Muscle of arm (tissue), 12 donors: Measurements from ENCODE around the gene KCTD8. TPM values are rescaled to one million over a fixed set of nuclear protein-coding genes. Genes with fewer than 3 reads are reported as not detected.
"Not testable (repeated sequence)": the region's sequence is repeated elsewhere in the genome, so short reads cannot be mapped to it uniquely, and the experiment has no call there.

ENCODE experiments used
- DNase-seq: peaks from one replicate; pipeline ENCODE4 v3.0.0-alpha.2; 2013
- polyA plus RNA-seq, 12 donors: library from polyadenylated mRNA; unstranded; fragments of 120-200 nt; gene quantifications; one replicate each; pipeline ENCODE4 v1.2.1, GENCODE V29; 2013; ENCODE audit not compliant: insufficient read length in 12 of 12

The KCTD8 gene
- polyA plus RNA-seq, 12 donors: 0.08 to 0.50 (median 0.11) TPM; not detected in 8

DNA sequence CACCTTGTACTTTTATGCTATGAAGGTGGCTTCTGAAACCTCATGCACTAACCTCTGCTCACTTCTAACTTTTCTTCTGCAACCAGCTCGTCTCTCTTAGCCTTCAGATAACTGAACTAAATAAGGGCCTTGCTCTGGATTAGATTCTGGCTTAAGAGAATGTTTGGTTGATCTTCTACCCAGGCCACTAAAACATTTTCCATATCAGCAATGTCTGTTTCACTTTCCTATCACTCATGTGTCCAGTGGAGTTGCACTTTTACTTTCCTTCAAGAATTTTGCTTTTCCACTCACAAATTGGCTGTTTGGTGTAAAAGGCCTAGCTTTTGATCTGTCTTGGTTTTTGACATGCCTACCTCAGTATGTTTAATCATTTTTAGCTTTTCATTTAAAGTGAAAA is 105.8 kb downstream of the KCTD8 start:
- DNase-seq: no peak

DNA sequence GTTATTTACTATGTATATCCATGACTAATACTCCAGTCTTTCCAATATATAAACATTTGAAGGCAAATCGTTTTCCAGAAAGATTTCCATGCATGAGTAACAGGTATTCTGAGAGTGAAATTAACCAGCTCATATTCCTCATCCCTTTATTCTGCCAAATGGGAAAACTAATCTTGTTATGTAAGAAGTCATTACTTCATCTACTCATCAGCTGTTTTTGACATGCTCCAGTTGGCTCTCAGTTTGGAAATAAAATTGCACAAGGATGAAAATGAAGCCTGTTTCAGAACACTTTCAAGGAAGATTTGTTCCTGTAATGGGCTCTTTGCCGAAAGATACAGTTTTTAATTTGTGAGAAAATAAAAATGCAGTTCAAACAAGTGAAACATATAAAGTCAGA is 121.9 kb downstream of the KCTD8 start:
- DNase-seq: peak; percentile 4

DNA sequence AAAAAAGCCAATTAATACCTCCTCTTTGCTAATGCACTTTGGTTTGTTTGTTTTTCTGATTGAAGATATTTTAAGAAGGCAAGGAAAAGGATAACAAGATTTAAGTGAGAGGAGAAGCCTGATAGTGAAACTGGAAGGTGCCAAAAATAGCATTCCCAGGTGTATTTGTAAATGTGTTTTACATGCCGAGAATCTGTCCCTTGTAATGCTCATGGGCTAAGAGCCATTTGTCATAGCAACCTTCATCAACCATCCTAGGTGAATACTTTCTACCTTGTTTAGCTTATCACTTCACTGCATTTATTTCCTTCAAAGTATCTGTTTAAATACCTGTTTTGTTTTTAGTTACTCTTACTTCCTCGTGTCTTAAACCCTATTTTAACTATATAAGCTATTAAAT is 127.8 kb downstream of the KCTD8 start:
- DNase-seq: no peak

DNA sequence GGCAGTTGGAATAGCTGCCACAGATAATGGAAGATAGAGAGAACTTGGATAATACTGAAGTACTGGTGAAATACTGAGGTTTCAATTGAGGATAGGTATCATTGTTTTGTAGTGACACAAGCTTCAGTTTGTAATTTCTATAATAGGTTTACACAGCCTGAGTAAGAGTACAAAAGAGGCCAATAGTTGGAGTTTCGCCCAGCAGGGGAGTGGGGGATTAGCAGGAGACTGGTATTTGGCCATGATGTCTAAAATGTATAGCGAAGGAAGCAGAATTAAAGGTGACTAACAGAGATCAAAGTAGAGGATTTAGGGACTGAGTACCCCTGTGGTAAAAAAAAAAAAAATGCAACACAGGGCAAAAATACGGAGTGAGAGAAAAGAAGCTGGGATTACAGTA is 129.5 kb downstream of the KCTD8 start:
- DNase-seq: no peak

DNA sequence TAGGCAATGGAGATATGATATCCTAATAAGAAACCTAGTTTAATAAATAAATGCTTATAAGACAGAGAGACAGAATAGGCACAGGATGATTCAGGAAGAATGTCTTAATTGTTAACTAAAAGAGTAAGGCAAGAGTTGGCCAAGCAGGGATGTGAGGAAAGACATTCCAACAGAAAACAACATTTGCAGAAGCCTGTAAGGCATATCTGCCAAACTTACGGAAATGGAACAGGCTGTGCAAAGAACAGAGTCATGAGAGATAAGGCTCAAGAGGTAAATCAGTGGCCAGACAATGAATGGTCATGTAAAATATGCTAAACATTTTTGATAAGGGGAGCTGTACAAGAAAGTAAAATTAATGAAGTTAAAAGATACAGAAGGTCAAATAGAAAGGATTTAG is 134.9 kb downstream of the KCTD8 start:
- no peak for DNase-seq

DNA sequence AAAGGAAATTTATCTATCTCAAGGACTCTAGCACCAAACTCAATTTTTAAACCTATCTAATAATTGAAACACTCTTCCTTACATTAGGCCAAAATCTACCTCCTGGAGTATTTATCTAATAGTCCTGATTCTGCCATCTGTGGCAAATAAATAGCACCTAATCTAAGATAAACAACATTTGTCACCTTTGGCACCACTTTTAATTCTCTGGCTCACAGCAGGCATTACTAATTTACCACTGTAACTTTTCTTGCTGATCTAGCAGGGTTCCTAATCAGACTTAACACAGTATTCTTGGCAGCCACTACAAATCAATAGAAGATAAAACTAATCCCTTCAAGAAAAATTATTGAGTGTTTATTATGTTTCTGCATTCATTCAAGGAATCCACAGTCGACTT is 161.1 kb downstream of the KCTD8 start:
- DNase-seq: no peak

DNA sequence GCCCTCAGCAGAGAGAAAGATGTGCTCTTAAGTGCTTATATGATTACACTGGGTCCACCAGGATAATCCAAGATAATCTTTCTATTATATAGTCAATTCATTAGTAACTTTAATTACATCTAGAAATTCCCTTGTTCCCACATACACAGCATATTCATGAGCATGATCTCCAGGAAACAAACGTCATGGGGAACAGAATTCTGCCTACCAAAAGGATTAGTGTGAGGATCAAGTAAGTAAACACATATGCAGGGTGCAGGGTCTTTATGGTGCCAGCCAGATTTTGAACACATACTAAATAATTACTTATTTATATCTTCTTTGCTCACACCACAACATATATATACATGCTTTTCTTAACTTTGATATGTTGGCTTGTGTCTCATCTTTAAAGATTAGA is 169.1 kb downstream of the KCTD8 start:
- DNase-seq: no peak

DNA sequence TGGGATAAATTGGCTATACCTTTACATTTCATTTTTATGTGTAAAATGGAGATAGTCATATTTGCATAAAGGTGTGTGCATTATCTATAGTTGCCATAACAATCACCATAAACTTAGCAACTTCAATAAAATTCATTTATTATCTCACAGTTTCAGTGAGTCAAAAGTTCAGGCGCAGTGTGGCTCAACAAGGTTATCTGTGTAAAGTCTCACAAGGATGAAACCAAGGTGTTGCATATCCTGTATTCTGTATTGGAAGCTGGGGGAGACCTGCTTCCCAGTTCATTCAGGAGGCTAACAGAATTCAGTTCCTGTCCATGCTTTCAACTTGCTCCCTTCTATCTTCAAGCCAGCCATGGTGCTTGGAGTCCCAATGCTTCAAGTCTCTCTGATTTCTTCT is 169.5 kb downstream of the KCTD8 start:
- no peak for DNase-seq

DNA sequence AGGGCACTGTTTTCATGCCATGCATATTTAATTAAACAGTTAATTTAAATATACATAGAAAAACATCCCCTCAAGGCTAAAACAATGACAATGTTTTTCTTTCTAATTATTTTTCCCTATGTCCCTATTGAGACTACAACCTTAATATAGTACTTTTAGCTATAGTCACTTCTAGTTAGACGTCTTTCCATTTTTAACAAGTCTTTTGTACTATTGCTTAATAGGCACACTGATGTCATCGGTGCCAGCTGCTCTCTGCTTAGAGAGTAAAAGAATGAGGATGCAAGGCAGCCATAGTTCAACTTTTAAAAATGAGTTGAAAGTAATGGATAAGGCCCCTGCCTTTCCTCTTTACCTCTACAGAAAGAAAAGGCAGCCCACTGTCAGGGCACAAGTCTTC is 191.1 kb downstream of the KCTD8 start:
- DNase-seq: no peak

DNA sequence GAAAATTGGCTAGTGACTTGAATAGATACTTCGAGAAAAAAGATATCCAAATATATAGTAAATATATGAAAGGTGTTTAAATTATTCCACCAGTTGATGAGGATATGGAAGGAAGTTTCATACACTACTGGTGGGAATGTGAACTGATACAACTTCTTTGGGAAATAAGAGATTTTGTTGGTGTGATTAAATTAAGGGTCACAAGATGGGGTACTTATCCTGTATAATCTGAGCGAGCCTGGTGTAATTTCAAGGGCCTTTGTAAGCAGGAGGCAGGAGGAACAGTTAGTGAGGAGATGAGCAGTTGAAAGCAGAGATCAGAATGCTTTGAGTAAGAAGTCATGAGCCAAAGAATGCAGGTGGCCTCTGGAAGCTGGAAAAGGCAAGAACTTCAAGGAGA is 192.2 kb downstream of the KCTD8 start:
- DNase-seq: peak; percentile 1

DNA sequence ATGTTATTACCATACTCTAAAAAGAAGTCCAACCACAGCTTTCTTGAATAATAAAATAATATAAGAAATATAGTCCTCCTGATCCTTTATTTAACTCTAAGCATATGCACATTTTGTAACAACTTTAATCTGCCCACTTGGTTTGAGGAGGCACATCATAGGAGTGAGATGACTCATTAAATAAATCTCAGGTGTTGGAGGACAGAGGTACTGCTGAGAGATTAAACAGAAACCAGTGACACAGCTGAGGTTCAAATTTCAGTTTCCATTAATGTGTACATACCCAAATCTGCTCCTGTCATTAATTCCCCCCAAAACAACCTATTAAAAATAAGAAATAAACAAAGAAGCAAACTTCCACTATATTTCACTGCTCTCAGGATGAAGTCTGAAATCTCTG is 211.0 kb downstream of the KCTD8 start:
- DNase-seq: no peak

DNA sequence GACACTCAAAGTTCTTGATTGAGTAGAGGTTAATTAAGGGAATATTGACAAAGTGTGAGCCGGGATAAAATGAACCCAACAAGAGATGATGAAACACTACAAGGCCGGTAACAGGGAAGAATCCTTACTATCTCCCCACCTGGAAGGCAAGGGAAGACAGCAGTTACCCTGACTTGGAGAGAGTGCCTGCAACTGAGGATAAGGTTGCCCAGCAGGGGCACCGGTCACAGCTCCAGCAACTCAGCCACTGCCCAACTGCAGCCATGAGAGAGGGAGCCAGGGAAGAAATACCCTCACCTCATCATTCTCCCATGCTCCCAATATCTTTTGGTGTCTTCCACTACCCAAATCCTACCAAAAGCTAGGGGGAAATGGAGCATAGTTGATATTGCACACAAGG is 212.7 kb downstream of the KCTD8 start:
- no peak for DNase-seq

DNA sequence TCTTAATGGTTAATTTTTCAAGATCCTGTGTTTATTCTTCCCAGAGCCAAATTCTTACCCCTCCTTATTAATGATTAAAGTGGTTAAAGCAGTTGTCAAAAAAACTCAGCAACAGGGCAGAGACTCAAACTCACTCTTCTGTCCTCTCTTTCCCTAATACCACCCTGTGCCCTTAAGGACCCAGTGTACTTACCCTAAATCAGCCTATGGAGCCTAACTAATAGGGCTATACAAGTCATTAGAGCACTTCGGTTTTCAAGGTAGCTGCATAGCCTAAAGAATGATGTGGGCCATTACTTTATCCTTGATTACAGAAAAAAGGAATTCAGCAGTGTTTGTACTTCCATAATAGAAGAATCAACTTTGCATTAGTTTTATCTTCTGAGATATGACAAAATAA is 216.3 kb downstream of the KCTD8 start:
- DNase-seq: no peak

DNA sequence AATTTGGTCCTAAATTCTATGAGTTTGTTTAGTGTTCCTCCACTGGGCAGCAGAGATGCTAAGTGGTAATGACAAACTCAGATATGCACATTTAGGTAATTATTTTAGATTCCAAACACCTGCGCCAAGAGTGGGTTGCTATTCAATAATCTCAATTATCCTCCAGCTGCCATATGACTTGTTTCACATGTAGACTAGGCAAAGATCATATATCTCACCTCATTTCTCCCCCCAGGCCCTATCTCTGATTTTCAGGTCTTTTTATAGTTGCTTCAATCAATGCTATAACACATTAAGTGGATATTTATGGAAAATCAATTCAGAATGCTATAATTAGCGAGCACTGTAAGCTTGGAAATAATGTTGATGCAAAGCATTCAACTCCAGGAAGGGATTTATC is 217.6 kb downstream of the KCTD8 start:
- no peak for DNase-seq

DNA sequence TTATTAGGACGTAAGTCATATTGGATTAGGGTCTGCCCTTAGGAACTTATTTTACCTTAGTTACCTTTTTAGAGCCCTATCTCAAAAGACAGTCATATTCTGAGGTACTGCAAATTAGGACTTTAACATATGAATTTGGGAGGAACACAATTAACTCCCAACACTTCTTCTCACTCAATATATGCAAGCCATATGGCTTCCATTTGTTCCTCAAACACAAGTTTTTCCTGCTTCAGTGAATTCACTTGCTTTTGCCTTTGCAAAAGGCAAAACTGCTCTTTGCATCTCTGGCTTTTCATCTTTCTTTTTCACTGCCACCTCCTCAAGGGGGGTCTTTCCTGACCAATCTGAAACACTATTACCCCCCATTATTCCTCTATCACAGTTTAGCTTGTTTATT is 220.3 kb downstream of the KCTD8 start:
- DNase-seq: no peak

DNA sequence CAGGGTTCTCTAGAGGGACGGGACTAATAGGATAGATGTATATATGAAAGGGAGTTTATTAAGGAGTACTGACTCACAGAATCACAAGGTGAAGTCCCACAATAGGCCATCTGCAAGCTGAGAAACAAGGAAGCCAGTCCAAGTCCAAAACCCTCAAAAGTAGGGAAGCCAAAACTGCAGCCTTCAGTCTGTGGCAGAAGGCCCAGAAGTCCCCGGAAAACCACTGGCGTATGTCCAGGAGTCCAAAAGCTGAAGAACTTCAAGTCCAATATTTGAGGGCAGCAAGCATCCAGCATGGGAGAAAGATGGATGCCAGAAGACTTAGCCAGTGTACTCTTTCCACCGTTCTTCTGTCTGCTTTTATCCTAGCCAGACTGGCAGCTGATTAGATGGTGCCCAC is 227.2 kb downstream of the KCTD8 start:
- DNase-seq: no peak

DNA sequence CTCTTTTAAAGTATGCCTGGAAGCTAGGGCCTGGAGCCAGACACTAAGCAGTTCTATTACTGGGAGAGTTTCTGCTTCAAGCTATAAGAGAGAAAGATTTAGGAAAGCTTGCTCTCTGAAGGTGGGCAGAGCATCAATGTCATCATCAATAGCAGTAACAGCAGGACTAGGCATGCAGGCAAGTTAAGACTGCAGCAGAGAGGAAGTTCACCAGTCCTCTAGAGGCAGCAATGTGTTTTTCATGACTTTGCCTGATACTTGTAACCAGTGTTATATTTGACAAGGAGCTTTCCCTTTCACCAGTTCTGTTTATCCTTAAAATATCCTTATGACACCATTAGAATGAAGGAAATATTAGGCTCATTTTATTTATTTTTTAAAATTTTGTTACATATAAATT is 237.9 kb downstream of the KCTD8 start:
- DNase-seq: no peak

DNA sequence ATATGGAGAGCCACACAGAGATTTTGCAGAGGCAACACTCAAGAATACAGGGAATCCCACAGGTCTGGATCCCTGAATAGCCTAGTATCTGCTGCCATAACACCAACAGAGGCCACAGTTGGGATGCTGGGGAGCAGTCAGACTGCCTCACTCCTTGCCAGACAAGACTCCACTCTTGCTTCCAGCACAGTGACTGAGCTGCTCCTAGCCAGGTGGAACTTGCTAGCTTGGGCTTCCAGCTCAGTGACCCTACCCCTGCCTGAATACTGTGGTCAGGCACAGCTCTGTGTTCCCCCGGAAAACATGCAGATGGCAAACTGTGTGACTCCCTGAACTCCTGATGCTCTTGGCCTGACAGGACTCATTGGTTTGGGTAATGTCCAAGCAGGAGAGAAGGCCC is 251.8 kb downstream of the KCTD8 start:
- no peak for DNase-seq

DNA sequence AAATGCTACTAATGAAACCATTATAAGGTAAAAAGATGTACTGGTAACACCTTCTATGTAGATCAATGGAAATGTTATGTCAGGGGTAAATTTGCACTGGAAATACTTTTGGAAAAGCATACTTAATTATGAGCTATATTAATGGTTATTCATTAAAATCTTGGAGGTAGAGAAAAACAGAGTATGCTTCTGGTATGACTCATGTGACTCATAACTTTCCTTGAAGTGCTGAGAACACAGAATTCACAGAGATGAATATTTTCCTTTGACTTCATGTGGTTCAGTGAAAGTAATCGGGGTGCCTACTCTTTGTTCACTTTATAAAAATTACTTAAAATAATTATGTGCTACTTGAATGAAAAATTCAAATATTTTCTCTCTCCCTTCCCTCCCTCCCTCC is 254.2 kb downstream of the KCTD8 start:
- no peak for DNase-seq

DNA sequence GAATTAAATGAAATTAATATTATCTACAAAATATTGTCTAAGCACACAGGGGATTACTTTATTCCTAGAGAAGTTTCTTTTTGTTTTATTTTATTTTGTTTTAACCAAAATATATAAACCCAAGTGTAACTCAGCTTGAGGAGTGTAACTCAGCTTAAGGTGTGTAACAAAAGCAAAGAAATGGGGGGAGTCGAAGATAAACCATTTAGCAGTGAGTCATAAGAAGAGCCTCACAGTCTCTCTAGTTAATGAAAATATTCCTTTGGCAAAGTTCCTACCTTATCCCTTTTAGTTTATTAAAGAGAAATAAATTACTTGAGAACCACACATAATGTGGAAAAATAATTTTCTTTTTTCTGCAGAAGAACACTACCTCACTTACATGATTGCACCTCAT is 261.8 kb downstream of the KCTD8 start:
- no peak for DNase-seq

DNA sequence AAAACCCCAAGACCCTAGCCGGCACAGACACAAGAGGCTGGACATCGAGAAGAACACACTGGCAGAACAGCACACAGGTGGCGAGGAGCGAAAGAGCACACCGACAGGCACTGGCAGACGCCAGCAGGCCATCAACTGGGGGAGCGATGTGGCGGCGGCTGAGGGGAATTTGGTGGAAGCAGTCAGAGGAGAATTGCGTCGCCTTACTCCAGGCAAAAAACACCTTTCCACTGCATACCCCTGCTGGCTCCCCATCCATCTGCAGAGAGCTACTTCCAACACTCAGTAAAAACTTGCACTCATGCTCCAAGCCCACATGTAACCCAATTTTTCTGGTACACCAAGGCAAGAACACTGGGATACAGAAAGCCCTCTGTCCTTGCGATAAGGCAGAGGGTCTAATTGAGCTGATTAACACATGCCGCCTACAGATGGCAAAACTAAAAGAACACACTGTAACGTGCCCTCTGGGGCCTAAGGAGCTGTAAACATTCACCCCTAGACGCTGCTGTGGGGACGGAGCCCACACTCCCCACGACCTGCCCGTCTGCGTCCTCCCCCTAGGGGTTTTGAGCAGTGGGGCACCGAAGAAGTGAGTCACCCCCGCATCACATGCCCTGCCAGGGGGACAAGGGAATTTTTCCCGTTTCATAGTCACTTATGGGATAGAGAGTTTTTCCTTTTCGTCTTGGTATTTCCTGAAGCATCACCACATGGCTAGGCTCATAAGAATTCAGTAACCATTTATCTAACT is 262.3 kb downstream of the KCTD8 start:
- no peak for DNase-seq

DNA sequence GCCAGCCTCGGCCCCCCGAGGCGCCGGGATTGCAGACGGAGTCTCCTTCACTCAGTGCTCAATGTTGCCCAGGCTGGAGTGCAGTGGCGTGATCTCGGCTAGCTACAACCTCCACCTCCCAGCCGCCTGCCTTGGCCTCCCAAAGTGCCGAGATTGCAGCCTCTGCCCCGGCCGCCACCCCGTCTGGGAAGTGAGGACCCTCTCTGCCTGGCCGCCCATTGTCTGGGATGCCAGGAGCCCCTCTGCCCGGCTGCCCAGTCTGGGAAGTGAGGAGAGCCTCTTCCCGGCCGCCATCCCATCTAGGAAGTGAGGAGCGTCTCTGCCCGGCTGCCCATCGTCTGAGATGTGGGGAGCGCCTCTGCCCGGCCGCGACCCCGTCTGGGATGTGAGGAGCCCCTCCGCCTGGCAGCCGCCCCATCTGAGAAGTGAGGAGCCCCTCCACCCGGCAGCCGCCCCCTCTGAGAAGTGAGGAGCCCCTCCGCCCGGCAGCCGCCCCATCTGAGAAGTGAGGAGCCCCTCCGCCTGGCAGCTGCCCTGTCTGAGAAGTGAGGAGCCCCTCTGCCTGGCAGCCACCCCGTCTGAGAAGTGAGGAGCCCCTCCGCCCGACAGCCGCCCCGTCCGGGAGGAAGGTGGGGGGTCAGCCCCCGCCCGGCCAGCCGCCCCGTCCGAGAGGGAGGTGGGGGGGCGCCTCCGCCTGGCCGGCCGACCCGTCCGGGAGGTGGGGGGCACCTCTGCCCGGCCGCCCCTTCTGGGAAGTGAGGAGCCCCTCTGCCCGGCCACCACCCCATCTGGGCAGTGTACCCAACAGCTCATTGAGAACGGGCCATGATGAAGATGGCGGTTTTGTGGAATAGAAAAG is 266.9 kb downstream of the KCTD8 start:
- not testable (repeated sequence) for DNase-seq

DNA sequence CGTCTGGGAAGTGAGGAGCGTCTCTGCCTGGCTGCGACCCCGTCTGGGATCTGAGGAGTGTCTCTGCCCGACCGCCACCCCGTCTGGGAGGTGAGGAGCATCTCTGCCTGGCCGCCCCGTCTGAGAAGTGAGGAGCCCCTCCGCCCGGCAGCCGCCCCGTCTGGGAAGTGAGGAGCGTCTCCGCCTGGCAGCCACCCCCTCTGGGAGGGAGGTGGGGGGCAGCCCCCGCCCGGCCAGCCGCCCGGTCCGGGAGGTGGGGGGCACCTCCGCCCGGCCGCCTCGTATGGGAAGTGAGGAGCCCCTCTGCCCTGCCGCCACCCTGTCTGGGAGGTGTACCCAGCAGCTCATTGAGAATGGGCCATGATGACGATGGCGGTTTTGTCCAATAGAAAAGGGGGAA is 280.8 kb downstream of the KCTD8 start:
- not testable (repeated sequence) for DNase-seq

DNA sequence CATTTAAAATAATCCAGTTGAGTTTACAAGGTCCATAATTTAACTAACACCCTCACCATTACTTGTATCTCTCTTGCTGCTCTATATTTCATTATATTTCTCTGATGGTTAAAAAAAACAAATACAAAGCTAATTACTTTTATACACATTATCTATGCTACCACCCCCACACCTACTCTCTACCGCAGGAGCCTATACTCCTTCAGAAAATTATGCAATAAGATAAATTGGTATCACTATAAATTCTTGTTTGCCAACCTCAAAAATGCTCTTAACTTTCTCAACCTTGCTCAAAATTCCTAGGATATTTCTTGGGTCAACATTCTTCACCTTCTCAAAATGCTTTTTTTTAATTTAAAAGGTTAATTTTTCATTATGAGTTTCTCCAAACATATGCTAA is 282.7 kb downstream of the KCTD8 start:
- DNase-seq: no peak
